LHCN-M2 (cell line): ENCODE data around the gene GSKIP. TPM values are rescaled to one million over a fixed set of nuclear protein-coding genes. Genes with fewer than 3 reads are reported as not detected.

Source experiments
- DNase-seq: peaks from one replicate; pipeline ENCODE4 v3.0.0-alpha.2; 2012; ENCODE audit warnings: low read depth
- total RNA-seq: library from RNA; depleted of rRNA; stranded (reverse); fragments of >200 nt; gene quantifications from 2 replicates; pipeline ENCODE4 v1.2.3, GENCODE V29; 2014; rRNA removed

Gene GSKIP
- total RNA-seq, 1 experiment from 2014 or later: 28.0 TPM

DNA sequence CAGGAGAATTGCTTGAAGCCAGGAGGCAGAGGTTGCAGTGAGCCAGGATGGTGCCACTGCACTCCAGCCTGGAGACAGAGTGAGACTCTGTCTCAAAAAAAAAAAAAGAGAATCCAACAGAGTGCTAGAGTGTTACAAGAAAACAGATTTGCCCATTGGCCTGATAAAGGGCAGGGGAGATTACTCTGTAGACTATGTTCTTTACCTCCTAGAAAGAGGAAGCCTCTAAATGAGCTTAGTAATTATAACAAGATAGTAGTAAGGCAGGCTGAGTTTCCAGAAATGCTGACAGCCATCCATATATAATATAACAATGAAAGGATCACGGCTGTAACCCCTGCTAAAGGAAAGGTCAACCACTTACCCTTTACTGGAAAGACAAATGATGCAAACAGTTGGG lies 53.0 kb downstream of the GSKIP start:
- no peak for DNase-seq

DNA sequence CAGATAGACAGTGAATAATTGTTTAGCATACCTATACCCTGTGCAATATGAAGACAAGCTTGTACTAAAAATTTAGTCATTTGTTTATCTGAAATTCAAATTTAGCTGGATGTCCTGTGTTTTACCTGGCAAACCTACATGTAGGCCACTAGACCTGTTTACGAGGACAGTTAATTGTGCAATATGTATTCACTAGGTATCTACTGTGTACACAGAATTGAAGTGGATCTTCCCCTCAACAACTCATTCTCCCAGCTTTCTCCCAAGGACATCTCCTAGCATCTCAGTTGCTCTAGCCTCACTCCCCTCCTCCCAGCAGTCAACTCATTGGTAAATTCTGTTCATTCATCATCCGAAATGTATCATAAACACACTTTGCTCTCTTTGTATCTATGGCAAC lies 53.9 kb downstream of the GSKIP start:
- DNase-seq: no peak

DNA sequence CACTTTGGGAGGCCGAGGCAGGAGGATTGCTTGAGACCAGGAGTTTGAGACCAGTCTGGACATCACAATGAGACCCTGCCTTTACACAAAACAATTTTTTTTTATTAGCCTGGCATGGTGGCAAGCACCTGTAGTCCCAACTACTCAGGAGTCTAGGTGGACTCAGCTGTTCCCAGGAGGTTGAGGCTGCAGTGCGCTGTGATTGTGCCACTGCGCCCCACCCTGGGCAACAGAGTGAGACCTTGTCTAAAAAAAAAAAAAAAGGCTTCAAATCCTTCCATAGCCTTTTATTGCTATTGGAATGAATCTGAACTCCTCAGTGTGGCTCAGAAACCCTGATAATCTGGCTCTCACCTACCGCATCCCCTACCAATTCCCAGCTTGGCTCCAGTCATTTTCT lies 54.7 kb downstream of the GSKIP start:
- DNase-seq: no peak

- no peak for DNase-seq
Observed at GRCh38 chr14:96421236-96421635, 57.9 kb downstream of the GSKIP start.

GRCh38 chr14:96422992-96423391 lies 59.7 kb downstream of the GSKIP start:
- DNase-seq: no peak

- DNase-seq: no peak
Observed at GRCh38 chr14:96423446-96424108, 60.3 kb downstream of the GSKIP start.

GRCh38 chr14:96424109-96424989 lies 61.0 kb downstream of the GSKIP start:
- DNase-seq: peak; percentile 72

GRCh38 chr14:96434040-96434439 lies 70.7 kb downstream of the GSKIP start:
- no peak for DNase-seq

Other genes starting within 250 kb of the GSKIP start
- 0.06 TPM in 1 of 2 replicates, not detected in the other for gene BDKRB2, start 158.7 kb upstream of the GSKIP start, total RNA-seq
- gene BDKRB1, start 107.3 kb upstream of the GSKIP start, total RNA-seq: 0.98 and 4.2 TPM in 2 replicates
- gene ATG2B, start 185 bp upstream of the GSKIP start, total RNA-seq: 7.8 and 12.4 TPM in 2 replicates
- 0.17 TPM in 1 of 2 replicates, not detected in the other for gene AK7, start 28.6 kb downstream of the GSKIP start, total RNA-seq
- 56.6 and 77.0 TPM in 2 replicates for gene PAPOLA, start 138.9 kb downstream of the GSKIP start, total RNA-seq